ENCODE data around the gene MTF2.
A peak's percentile ranks its signal among the peaks of the same experiment; 100 is the strongest.
"Not testable (repeated sequence)": the region's sequence is repeated elsewhere in the genome, so short reads cannot be mapped to it uniquely, and the experiment has no call there.

The MTF2 gene

GRCh38 chr1:93078986-93079654 lies at the start of gene MTF2:
Gene MTF2, plus strand, starts transcription at chr1:93079283. Its CDS starts 244 bp downstream, at chr1:93079527.
- DNase-seq, result peak; percentile 94

- DNase-seq, result no peak
Observed at GRCh38 chr1:93029317-93029716, 49.8 kb upstream of the MTF2 start.

DNA sequence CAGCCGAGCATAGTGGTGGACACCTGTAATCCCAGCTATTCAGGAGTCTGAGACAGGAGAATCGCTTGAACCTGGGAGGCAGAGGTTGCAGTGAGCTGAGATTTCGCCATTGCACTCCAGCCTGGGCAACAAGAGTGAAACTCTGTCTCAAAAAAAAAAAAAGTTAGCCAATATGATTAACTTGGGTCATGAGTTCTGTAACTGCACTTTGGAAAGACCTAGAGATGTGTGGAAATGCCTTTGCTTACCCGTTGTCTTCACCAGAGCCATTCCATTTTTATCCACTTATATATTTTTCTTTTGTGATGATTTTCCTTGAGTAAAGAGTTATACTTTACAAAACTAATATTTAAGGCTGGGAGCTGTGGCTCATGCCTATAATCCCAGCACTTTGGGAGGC lies 48.9 kb upstream of the MTF2 start:
- not testable (repeated sequence) for DNase-seq

- DNase-seq, result no peak
Observed at GRCh38 chr1:93031711-93032110, 47.4 kb upstream of the MTF2 start.

- DNase-seq, result no peak
Observed at GRCh38 chr1:93033029-93033428, 46.1 kb upstream of the MTF2 start.

GRCh38 chr1:93033785-93034184 lies 45.3 kb upstream of the MTF2 start:
- DNase-seq, result no peak

DNA sequence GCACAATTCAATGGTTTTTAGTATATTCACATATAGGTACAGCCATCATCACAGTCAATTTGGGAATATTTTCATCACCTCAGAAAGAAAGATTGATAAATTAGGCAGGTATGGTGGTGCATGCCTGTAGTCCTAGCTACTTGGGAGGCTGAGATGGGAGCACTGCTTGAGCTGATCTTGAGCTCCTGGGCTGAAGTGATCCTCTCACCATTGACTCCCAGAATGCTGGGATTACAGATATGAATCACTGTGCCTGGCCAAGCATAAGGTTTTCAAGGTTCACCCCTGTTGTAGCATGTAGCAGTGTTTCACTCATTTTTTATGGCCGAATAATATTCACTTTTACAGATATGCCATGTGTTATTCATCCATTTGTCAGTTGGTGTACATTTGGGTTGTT lies 44.7 kb upstream of the MTF2 start:
- no peak for DNase-seq

DNA sequence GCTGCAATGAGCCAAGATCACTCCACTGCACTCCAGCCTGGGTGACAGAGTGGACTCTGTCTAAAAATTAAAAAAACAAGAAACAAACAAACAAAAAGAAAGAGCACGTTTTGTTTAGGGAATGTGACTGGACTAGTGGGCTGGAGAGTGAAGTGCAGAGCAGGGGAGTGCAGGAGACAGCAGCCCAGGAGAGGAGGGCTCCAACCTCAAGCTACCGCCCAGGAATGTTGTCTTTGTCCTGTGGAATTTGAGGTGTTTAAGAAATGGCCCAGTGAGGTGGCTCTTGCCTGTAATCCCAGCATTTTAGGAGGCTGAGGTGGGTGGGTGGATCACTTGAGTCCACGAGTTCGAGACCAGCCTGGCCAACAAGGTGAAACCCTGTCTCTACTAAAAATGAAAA lies 42.4 kb upstream of the MTF2 start:
- no peak for DNase-seq

DNA sequence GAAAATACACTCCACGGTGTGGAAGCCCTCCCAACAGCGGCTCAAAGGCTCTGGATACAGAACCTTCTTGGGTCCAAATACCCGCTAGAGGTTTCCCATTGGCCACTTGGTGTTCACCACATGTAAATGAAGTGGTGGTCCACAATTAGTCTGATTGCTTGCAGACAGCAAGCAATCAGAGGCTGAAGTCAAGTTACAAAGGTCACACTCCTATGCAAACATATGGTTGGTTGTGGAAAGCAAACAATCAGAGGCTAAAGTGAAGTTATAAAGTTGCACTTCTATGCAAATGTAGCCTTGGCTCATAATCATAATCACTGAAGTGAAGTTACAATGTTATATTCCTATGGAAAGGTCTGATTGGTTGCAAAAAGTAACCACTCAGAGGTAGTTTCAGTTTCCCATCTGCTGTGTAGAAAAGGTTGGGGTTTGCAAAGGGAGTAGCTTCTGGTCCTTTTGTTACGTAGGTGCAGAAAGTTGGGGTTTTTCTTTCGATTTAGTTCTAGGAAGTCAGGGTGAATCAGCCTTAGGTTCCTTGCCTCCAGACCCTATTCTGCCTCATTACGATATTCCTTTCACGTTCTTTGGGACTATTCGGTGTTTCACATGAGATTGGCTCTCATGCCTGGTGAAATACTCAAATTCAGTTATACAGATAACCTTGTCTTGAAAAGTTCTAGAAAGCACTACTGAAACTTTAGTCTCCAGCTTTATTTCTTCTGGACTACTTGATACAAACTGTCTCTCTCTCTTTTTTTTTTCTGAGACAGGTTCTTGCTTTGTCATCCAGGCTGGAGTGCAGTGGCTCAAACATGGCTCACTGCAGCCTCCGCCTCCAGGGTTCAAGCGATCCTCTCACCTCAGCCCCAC lies 36.7 kb upstream of the MTF2 start:
- DNase-seq, result peak; percentile 3

- no peak for DNase-seq
Observed at GRCh38 chr1:93043057-93043557, 36.0 kb upstream of the MTF2 start.

DNA sequence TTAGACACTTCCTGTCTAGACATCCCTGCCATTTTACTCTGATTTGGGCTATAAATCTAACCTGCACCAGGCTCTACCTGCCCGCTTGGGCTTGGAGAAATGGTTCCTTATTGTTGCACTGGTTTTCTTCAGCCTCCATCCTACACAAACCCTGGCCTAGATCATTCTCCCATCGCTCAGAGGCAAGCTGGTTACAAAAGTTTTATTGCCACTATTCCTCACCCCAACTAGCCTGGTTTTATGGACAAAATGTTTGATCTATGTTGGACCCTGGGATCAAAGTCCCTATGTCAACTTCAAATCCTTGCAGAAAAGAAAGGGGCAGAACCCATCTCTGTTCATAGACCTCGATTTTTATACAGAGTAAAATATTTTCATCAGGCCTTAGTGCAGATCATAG lies 31.5 kb upstream of the MTF2 start:
- no peak for DNase-seq

GRCh38 chr1:93051961-93052360 lies 27.1 kb upstream of the MTF2 start:
- no peak for DNase-seq

DNA sequence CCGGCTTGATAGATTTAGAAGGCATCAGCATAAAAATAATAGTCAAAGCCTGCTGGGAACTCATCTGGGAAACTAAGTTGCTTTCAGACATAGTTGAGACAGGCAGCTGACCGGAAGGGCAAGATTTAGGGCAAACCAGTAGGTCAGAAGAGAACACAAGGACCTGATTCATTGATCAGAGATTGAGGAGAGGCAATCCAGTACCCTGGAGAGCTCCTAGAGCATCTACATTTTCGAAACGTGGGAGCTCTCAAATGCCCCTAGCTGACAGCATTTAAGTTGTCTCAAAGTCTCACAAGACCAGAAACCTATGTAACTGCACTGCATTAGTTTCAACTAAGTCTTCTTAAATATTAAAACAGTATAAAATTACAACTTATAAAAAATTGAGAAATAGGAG lies 22.9 kb upstream of the MTF2 start:
- no peak for DNase-seq

GRCh38 chr1:93056649-93057048 lies 22.4 kb upstream of the MTF2 start:
- DNase-seq, result no peak

GRCh38 chr1:93061895-93062792 lies 16.9 kb upstream of the MTF2 start:
- peak; percentile 15 for DNase-seq

DNA sequence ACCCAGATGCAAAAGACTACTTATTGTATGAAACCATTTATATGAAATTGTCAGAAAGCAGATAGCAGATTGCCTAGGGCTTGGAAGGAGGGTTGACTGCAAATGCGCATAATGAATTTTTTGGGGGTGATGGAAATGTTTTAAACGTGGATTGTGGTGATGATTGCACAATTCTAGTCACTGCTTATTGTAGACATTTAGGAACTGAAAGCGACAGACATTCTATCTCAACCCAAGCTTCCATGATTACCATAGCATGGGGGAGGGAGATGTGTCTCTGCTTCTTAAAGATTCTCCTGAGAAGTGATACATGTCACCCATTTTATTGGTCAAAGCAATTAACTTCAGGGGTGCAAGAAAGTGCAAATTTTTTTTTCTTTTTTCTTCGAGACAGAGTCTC lies 2.8 kb upstream of the MTF2 start:
- no peak for DNase-seq

DNA sequence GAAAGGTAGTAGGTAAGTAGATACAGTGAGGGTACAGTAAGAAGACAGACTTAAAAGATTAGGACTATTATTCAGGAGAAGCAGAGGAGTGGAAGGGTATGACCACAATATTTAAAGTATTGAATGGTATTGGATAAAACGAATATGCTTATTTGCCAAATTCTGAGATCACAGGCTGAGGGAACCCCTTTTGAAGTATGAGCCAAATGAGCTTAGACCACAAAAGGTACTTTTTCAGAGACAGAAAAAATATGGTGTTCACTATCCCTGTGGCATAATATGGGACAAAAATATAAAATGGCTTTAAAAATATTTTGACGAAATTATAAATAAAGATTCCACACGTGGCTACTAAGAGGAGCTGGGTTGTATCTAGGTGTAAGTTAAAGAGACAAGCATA lies 880 bp upstream of the MTF2 start:
- DNase-seq, result no peak

DNA sequence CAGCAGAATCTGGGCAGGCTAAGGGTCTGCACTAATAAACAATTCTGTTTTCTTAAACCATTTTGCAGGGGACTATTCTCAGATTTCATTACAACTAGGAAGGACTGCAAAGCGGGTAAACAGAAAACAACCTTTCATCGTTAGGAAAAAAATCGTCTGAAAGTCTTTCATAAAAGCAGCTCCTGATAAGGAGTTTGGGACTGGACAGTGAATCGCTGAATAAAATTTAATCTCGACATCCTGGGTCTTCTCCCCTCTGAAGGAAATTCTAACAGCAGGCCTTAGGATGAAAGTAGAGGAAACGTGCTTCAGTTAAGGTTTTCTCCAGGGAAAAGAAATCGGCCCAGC lies 471 bp upstream of the MTF2 start:
- DNase-seq, result no peak

- peak; percentile 16 for DNase-seq
Observed at GRCh38 chr1:93079685-93080141, 630 bp downstream of the MTF2 start.

GRCh38 chr1:93080179-93080823 lies 1.2 kb downstream of the MTF2 start:
- no peak for DNase-seq

DNA sequence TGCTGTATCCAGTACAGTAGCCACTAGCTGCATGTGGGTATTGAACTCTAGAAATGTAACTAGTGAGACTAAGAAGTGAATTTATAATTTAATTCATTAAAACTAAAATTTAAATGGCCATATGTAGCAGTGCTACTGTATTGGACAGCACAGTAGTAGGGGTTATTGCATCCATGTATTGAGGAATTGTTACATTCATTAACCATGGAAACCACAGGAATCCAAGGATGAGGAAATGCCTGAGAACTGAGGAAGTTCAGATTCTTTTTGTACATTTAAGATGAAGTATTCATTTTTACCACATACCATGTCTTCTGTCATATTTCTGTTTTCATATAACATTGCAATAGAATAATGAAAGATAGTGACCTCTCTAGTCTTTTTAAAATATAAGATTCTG lies 2.6 kb downstream of the MTF2 start:
- no peak for DNase-seq

DNA sequence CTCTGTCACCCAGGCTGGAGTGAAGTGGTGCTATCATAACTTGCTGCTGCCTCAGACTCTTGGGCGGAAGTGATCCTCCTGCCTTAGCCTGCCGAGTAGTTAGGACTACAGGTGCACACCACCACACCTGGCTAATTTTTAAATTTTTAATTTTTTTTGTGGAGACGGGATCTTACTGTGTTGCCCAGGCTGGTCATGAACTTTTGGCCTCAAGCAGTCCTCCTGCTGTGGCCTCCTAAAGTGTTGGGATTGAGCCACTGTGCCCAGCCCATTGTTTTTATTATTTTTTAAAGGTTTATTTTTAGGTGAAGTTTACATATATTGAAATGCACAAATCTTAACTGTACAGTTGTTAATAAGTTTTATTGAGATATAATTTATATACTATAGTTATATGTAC lies 3.2 kb downstream of the MTF2 start:
- no peak for DNase-seq

- no peak for DNase-seq
Observed at GRCh38 chr1:93083979-93084378, 4.9 kb downstream of the MTF2 start.

All from stimulated activated CD4-positive, alpha-beta T cell treated with anti-CD3 and anti-CD28 coated beads, Interleukin-4, amount 100 ng/mL, for 1 hour (primary cell).